Measurements from ENCODE around the gene UBE2Q2. TPM values are rescaled to one million over a fixed set of nuclear protein-coding genes. Genes with fewer than 3 reads are reported as not detected.

The UBE2Q2 gene
- total and polyA plus RNA-seq, 9 of the 15 experiments (the other 6 are each of a cell fraction or from before 2014, with no cell fraction given): 6.2 to 24.0 (median 16.2) TPM

GRCh38 chr15:75864213-75865059 is 21.2 kb downstream of the UBE2Q2 start (continued):
- TF ChIP-seq ZNF512 (tag; IDR thresholded peaks at IDR 0.05) (peak; percentile 54; the same call in 1 of the 2 replicates), SMARCA5 (IDR thresholded peaks at IDR 0.05) (peak; percentile 19; the same call in 1 of the 2 replicates), PCBP2 (IDR thresholded peaks at IDR 0.05; ENCODE audit: low read depth, low read length, poor library complexity, severe bottlenecking) (no peak), JUN (IDR thresholded peaks at IDR 0.05; ENCODE audit: borderline replicate concordance, low read depth, low read length) (0 out of 2 replicates have a peak, but pooled peaks have one; percentile 51), JUN (CRISPR knock-in tag; IDR thresholded peaks at IDR 0.05; ENCODE audit: borderline replicate concordance) (no peak), ZNF175 (CRISPR knock-in tag; IDR thresholded peaks at IDR 0.05; ENCODE audit: low read depth) (peak; percentile 76; the same call in 1 of the 2 replicates), BRD9 (IDR thresholded peaks at IDR 0.05; ENCODE audit: low read depth, partially characterized antibody) (peak; percentile 71), CREM (IDR thresholded peaks at IDR 0.05; ENCODE audit: low read depth) (no peak), DMBX1 (CRISPR knock-in tag; IDR thresholded peaks at IDR 0.05; ENCODE audit: borderline replicate concordance) (0 out of 2 replicates have a peak, but pooled peaks have one; percentile 39), NBN (IDR thresholded peaks at IDR 0.05; ENCODE audit: low read depth) (peak; percentile 49; the same call in 1 of the 2 replicates), ZNF589 (CRISPR knock-in tag; IDR thresholded peaks at IDR 0.05; ENCODE audit: low read depth) (0 out of 2 replicates have a peak, but pooled peaks have one; percentile 65), ARHGAP35 (IDR thresholded peaks at IDR 0.05; ENCODE audit: partially characterized antibody) (no peak), C11orf30 (IDR thresholded peaks at IDR 0.05; ENCODE audit: low read depth) (peak; percentile 43; the same call in 1 of the 2 replicates), SMARCC2 (IDR thresholded peaks at IDR 0.05; ENCODE audit: low read depth) (peak; percentile 54; the same call in 1 of the 2 replicates), ZNF316 (IDR thresholded peaks at IDR 0.05) (peak; percentile 33; the same call in 1 of the 2 replicates), TRIM24 (IDR thresholded peaks at IDR 0.05) (0 out of 4 replicates have a peak, but pooled peaks have one; percentile 27 to 47), HINFP (tag; conservative IDR thresholded peaks at IDR 0.05; ENCODE audit: low read depth) (no peak), PYGO2 (tag; IDR thresholded peaks at IDR 0.05) (no peak)

Data from K562 (cell line).